HepG2 (cell line): ENCODE data around the gene GPER1. TPM values are rescaled to one million over a fixed set of nuclear protein-coding genes. Genes with fewer than 3 reads are reported as not detected.

Source experiments
- ARNT ChIP-seq: fragments of 450-650 bp; IDR thresholded peaks from 2 replicates; pipeline ENCODE4 v1.6.1; 2017
- CREB1 ChIP-seq, 2 experiments: fragments of 450-650 bp in 1 of 2; IDR thresholded peaks; 2 replicates each; pipeline ENCODE4 v1.6.1; 2016 to 2017; ENCODE audit warnings: control low read depth in 1 of 2, mild to moderate bottlenecking in 1 of 2, missing compliant biosample characterization in 1 of 2, missing genetic modification characterization in 1 of 2
- GATAD1 ChIP-seq: IDR thresholded peaks from 2 replicates; pipeline ENCODE4 v1.6.1; 2016; ENCODE audit warnings: missing genetic modification reagents, missing compliant biosample characterization
- MAX ChIP-seq: IDR thresholded peaks from 2 replicates; pipeline ENCODE4 v1.6.1; 2012; ENCODE audit warnings: inconsistent platforms
- MEF2D ChIP-seq: sonication (generic); formaldehyde crosslinking; IDR thresholded peaks from 2 replicates; pipeline ENCODE4 v1.5.1; 2020; ENCODE audit warnings: mild to moderate bottlenecking, missing genetic modification reagents
- MXI1 ChIP-seq: IDR thresholded peaks from 3 replicates; pipeline ENCODE4 v1.6.1; 2012; ENCODE audit warnings: low read depth, low read length, inconsistent platforms, borderline replicate concordance
- NKX3-1 ChIP-seq: sonication (generic); formaldehyde crosslinking; IDR thresholded peaks from 2 replicates; pipeline ENCODE4 v1.5.0; 2020; ENCODE audit warnings: missing genetic modification reagents
- POLR2A ChIP-seq, 2 experiments: IDR thresholded peaks; 2 replicates each; pipeline ENCODE4 v1.6.1; 2011; ENCODE audit warnings: low read depth in 2 of 2, low read length in 2 of 2, mild to moderate bottlenecking in 1 of 2, moderate library complexity in 1 of 2; ENCODE audit not compliant: insufficient read depth in 1 of 2
- SMC3 ChIP-seq: IDR thresholded peaks from 2 replicates; pipeline ENCODE4 v1.6.1; 2011; ENCODE audit warnings: low read length, improper control_type of control experiment
- ZXDC ChIP-seq: sonication (generic); formaldehyde crosslinking; IDR thresholded peaks from 2 replicates; pipeline ENCODE4 v1.5.0; 2020; ENCODE audit warnings: mild to moderate bottlenecking, missing genetic modification reagents
- polyA plus RNA-seq, 8 experiments: library from polyadenylated mRNA; depleted of rRNA in 3 of 8; stranded (reverse) in 7 of 8; unstranded in 1 of 8; fragments of >200 nt; fragmentation: Illumina TruSeq in 4 of 8; extraction: Trizol in 4 of 8; gene quantifications; 2 replicates each; pipeline versions ENCODE4 v1.2.1 to v1.2.3, GENCODE V29; 2011 to 2016; ENCODE audit warnings: low read depth in 4 of 8, missing spikeins in 1 of 8, mixed read lengths in 1 of 8; ENCODE audit not compliant: insufficient read depth in 1 of 8
- total RNA-seq, 5 experiments: library from RNA; depleted of rRNA; stranded (reverse); fragments of >200 nt; fragmentation: Illumina TruSeq; extraction: Trizol; gene quantifications; 2 replicates each; pipeline ENCODE4 v1.2.3, GENCODE V29; 2016; ENCODE audit warnings: low read depth in 1 of 5
- TF ChIP-seq, protein P1 (sequence below): sonication (generic); formaldehyde crosslinking; IDR thresholded peaks from 2 replicates; pipeline ENCODE4 v1.4.0; 2020; ENCODE audit warnings: missing genetic modification reagents, borderline replicate concordance
- TF ChIP-seq, protein P2 (sequence below): IDR thresholded peaks from 2 replicates; pipeline ENCODE4 v1.6.1; 2012; ENCODE audit warnings: low read length, improper control_type of control experiment
- TF ChIP-seq, protein P3 (sequence below): IDR thresholded peaks from 2 replicates; pipeline ENCODE4 v1.6.1; 2016; ENCODE audit warnings: control low read depth

The GPER1 gene
- total and polyA plus RNA-seq, 2 of the 13 experiments (the other 11 are each of a cell fraction or from before 2014, with no cell fraction given): 12.7 to 19.7 TPM

DNA sequence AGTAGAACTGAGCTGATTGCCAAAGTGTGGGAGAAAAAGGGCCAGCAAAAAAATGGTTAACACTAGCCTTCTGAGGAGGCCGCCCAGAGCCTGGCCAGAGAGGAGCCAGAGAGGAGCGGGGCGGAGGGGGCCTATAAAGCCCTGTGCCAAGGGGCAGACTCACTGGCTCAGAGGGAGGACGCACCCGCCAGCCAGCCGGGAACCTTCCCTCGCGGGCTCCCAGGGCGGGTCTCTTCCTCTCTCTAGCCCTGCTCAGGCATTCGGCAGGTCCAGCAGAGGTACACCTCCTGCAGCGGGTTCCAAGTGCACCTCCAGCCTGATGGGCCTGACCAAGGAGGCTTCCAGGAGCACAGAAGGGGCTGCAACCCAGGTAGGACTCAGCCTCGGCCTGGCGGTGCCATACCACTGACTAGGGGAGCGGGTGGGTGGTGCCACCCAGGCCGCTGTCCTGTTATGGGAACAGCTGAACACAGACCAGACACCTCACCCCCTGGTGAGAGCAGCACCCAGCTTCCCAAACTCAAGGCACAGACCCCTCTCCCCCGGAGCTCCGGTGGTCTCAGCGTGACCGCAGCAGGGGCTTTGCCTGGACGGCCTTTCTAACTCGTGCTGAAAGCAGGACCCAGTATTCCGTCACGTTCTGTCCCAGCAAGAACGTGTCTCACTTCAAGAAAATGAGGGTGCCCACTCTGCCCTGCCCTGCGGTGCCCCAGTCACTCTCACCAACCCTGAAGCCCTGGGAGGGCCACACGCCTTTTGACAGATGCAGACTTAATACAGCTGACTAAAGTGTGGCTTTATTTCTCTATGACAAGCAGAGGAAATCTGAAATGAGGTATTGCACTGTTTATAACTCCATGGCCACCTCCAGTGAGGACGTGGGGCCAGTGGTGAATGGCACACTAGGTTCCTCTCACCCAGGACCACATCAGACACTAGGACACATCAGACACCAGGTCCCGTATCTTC, at the start of gene GPER1 (continued):
- TF ChIP-seq ZXDC (CRISPR knock-in tag) (no peak), ARNT (no peak), SMC3 (no peak), POLR2A (IDR thresholded peaks at IDR 0.05; ENCODE audit: insufficient read depth in 1 of 2, low read depth in 2 of 2, low read length in 2 of 2) (peak in 1 of 2 experiments; percentile 71; a peak in 2 of 4 replicates), GATAD1 (CRISPR knock-in tag) (no peak), NKX3-1 (CRISPR knock-in tag) (0 out of 2 replicates have a peak, but pooled peaks have one; percentile 57), MAX (no peak), CREB1 (IDR thresholded peaks at IDR 0.05) (no peak), CREB1 (CRISPR knock-in tag; IDR thresholded peaks at IDR 0.05) (no peak), MEF2D (no peak), MXI1 (no peak)
- TF ChIP-seq, protein P1, sequence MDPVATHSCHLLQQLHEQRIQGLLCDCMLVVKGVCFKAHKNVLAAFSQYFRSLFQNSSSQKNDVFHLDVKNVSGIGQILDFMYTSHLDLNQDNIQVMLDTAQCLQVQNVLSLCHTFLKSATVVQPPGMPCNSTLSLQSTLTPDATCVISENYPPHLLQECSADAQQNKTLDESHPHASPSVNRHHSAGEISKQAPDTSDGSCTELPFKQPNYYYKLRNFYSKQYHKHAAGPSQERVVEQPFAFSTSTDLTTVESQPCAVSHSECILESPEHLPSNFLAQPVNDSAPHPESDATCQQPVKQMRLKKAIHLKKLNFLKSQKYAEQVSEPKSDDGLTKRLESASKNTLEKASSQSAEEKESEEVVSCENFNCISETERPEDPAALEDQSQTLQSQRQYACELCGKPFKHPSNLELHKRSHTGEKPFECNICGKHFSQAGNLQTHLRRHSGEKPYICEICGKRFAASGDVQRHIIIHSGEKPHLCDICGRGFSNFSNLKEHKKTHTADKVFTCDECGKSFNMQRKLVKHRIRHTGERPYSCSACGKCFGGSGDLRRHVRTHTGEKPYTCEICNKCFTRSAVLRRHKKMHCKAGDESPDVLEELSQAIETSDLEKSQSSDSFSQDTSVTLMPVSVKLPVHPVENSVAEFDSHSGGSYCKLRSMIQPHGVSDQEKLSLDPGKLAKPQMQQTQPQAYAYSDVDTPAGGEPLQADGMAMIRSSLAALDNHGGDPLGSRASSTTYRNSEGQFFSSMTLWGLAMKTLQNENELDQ: no peak
- TF ChIP-seq, protein P2, sequence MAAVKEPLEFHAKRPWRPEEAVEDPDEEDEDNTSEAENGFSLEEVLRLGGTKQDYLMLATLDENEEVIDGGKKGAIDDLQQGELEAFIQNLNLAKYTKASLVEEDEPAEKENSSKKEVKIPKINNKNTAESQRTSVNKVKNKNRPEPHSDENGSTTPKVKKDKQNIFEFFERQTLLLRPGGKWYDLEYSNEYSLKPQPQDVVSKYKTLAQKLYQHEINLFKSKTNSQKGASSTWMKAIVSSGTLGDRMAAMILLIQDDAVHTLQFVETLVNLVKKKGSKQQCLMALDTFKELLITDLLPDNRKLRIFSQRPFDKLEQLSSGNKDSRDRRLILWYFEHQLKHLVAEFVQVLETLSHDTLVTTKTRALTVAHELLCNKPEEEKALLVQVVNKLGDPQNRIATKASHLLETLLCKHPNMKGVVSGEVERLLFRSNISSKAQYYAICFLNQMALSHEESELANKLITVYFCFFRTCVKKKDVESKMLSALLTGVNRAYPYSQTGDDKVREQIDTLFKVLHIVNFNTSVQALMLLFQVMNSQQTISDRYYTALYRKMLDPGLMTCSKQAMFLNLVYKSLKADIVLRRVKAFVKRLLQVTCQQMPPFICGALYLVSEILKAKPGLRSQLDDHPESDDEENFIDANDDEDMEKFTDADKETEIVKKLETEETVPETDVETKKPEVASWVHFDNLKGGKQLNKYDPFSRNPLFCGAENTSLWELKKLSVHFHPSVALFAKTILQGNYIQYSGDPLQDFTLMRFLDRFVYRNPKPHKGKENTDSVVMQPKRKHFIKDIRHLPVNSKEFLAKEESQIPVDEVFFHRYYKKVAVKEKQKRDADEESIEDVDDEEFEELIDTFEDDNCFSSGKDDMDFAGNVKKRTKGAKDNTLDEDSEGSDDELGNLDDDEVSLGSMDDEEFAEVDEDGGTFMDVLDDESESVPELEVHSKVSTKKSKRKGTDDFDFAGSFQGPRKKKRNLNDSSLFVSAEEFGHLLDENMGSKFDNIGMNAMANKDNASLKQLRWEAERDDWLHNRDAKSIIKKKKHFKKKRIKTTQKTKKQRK: no peak
- TF ChIP-seq, protein P3, sequence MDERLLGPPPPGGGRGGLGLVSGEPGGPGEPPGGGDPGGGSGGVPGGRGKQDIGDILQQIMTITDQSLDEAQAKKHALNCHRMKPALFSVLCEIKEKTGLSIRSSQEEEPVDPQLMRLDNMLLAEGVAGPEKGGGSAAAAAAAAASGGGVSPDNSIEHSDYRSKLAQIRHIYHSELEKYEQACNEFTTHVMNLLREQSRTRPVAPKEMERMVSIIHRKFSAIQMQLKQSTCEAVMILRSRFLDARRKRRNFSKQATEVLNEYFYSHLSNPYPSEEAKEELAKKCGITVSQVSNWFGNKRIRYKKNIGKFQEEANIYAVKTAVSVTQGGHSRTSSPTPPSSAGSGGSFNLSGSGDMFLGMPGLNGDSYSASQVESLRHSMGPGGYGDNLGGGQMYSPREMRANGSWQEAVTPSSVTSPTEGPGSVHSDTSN (CRISPR knock-in tag): no peak
